ENCODE results near the gene EXD3.

DNA sequence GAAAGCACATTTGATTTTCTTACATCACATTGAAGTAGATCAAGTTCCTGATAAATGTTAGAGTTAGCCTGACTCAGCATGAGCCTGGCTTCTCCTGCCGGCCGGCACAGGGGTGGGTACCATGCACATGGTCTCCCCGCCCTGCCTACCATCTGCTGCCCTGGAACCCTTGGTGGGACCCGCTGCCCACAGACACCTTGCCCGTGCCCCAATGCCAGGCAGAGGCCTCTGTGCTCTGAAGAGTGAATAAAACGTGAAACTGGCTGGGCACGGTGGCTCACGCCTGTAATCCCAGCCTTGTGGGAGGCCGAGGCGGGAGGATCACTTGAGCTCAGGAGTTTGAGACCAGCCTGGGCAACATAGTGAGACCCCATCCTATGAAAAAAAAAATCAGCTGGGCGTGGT is 17.3 kb downstream of the EXD3 start:
- TF ChIP-seq, protein P1, sequence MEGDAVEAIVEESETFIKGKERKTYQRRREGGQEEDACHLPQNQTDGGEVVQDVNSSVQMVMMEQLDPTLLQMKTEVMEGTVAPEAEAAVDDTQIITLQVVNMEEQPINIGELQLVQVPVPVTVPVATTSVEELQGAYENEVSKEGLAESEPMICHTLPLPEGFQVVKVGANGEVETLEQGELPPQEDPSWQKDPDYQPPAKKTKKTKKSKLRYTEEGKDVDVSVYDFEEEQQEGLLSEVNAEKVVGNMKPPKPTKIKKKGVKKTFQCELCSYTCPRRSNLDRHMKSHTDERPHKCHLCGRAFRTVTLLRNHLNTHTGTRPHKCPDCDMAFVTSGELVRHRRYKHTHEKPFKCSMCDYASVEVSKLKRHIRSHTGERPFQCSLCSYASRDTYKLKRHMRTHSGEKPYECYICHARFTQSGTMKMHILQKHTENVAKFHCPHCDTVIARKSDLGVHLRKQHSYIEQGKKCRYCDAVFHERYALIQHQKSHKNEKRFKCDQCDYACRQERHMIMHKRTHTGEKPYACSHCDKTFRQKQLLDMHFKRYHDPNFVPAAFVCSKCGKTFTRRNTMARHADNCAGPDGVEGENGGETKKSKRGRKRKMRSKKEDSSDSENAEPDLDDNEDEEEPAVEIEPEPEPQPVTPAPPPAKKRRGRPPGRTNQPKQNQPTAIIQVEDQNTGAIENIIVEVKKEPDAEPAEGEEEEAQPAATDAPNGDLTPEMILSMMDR (IDR thresholded peaks at IDR 0.05): no peak
- TF ChIP-seq POLR2A (IDR thresholded peaks at IDR 0.05): no peak

Data from stomach (tissue), 4 donors.